ENCODE data around the gene ITGA8. TPM values are rescaled to one million over a fixed set of nuclear protein-coding genes. Genes with fewer than 3 reads are reported as not detected.
A peak's percentile ranks its signal among the peaks of the same experiment; 100 is the strongest.

Gene ITGA8
- total and polyA plus RNA-seq, 2 of the 4 experiments (the other 2 are of a cell fraction), result under 0.01 to 0.02 TPM

DNA sequence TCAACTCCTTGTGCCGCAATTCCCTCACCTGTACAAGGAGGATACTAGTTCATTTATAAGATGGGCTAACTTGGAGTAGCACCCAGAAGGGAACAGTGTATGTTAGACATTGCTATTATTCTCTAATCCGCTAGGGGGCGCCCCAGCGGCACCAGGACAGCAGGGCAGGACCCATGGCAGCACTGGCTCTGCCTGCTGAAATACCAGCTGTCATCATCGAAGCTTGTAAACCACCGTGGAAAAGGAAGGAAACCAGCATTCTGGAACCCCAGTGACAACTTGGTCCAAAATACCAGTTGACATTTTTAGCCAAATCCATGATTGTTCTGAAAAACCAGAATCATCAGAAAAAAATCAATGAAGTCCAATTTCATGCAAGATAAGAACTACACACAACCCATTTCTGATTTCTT is 134.4 kb downstream of the ITGA8 start:
- Histone ChIP-seq H3K9ac (ENCODE audit: low read depth, low read length) (no peak overlapping the region), H3K9me3 (ENCODE audit: control insufficient read depth, insufficient read depth, low read length) (peaks cover 2% of the 10 kb centered on the region; the same call in 1 of the 2 replicates), H3K9me1 (ENCODE audit: insufficient read depth, low read length) (no peaks in the 10 kb centered on the region), H3K27ac (ENCODE audit: insufficient read depth, low read length) (no peak overlapping the region), H3K4me3 (ENCODE audit: insufficient read depth, low read depth, low read length) (no peak overlapping the region), H2BK15ac (ENCODE audit: low read depth, low read length) (no peak overlapping the region; the same call in 2 of the 3 replicates), H4K5ac (ENCODE audit: low read depth, low read length) (no peak overlapping the region), H3K79me1 (ENCODE audit: low read depth in 1 of 2, low read length in 2 of 2) (no peaks in the 10 kb centered on the region), H3K23ac (ENCODE audit: low read depth, low read length) (no peak overlapping the region), H2AFZ (replicated peaks; ENCODE audit: low read length, poor library complexity) (peak overlapping the region; percentile 49), H3K14ac (replicated peaks; ENCODE audit: low read depth, low read length) (no peak overlapping the region), H2BK120ac (ENCODE audit: low read depth, low read length) (peak overlapping the region; percentile 60), H2AK5ac (ENCODE audit: low read depth, low read length) (0 out of 2 replicates have a peak overlapping the region, but pooled peaks have one; percentile 15), H3K4me1 (ENCODE audit: control insufficient read depth, insufficient read depth, low read length) (peaks cover 4% of the 10 kb centered on the region; the same call in 1 of the 2 replicates), H2AK9ac (replicated peaks; ENCODE audit: low read depth, low read length, poor library complexity) (peak overlapping the region; percentile 32), H4K8ac (ENCODE audit: low read depth in 2 of 2, low read length in 2 of 2) (peak overlapping the region in 1 of 2 experiments; percentile 61; a peak in 1 of 4 replicates), H2BK5ac (ENCODE audit: low read depth, low read length, poor library complexity, severe bottlenecking) (no peak overlapping the region), H3K27me3 (ENCODE audit: control insufficient read depth, insufficient read depth, low read length) (no peaks in the 10 kb centered on the region), H4K20me1 (ENCODE audit: insufficient read depth, low read length) (no peaks in the 10 kb centered on the region), H3K4me2 (ENCODE audit: low read depth, low read length) (no peak overlapping the region), H2BK20ac (ENCODE audit: low read depth, low read length) (peak overlapping the region; percentile 66; the same call in 1 of the 2 replicates), H3K4ac (ENCODE audit: low read depth, low read length) (peak overlapping the region; percentile 31; the same call in 1 of the 2 replicates), H3K56ac (ENCODE audit: extremely low read depth, insufficient read depth, low read length) (no peak overlapping the region), H3K36me3 (ENCODE audit: control insufficient read depth, insufficient read depth, low read length) (no peaks in the 10 kb centered on the region), H4K91ac (ENCODE audit: insufficient read depth, low read depth, low read length) (no peak overlapping the region; the same call in 1 of the 2 replicates), H3K18ac (ENCODE audit: low read depth, low read length) (no peak overlapping the region)
- TF ChIP-seq RCOR1 (IDR thresholded peaks at IDR 0.05; ENCODE audit: insufficient replicate concordance, low read length), result no peak
- TF ChIP-seq, protein P1, sequence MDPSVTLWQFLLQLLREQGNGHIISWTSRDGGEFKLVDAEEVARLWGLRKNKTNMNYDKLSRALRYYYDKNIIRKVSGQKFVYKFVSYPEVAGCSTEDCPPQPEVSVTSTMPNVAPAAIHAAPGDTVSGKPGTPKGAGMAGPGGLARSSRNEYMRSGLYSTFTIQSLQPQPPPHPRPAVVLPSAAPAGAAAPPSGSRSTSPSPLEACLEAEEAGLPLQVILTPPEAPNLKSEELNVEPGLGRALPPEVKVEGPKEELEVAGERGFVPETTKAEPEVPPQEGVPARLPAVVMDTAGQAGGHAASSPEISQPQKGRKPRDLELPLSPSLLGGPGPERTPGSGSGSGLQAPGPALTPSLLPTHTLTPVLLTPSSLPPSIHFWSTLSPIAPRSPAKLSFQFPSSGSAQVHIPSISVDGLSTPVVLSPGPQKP (IDR thresholded peaks at IDR 0.05; ENCODE audit: borderline replicate concordance, low read depth, low read length), result no peak
- TF ChIP-seq, protein P2, sequence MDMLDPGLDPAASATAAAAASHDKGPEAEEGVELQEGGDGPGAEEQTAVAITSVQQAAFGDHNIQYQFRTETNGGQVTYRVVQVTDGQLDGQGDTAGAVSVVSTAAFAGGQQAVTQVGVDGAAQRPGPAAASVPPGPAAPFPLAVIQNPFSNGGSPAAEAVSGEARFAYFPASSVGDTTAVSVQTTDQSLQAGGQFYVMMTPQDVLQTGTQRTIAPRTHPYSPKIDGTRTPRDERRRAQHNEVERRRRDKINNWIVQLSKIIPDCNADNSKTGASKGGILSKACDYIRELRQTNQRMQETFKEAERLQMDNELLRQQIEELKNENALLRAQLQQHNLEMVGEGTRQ (IDR thresholded peaks at IDR 0.05; ENCODE audit: low read depth, low read length), result no peak
- no peak for TF ChIP-seq CHD1 (IDR thresholded peaks at IDR 0.05; ENCODE audit: low read depth, low read length)
- no peak for TF ChIP-seq MAFK (IDR thresholded peaks at IDR 0.05; ENCODE audit: low read depth, low read length)
- peak; percentile 28; the same call in 1 of the 2 replicates for TF ChIP-seq RAD21 (IDR thresholded peaks at IDR 0.05; ENCODE audit: low read length)
- TF ChIP-seq FOS (IDR thresholded peaks at IDR 0.05; ENCODE audit: low read depth, low read length), result no peak
- TF ChIP-seq NFE2L2 (IDR thresholded peaks at IDR 0.05; ENCODE audit: low read depth, low read length), result no peak
- TF ChIP-seq, protein P3, sequence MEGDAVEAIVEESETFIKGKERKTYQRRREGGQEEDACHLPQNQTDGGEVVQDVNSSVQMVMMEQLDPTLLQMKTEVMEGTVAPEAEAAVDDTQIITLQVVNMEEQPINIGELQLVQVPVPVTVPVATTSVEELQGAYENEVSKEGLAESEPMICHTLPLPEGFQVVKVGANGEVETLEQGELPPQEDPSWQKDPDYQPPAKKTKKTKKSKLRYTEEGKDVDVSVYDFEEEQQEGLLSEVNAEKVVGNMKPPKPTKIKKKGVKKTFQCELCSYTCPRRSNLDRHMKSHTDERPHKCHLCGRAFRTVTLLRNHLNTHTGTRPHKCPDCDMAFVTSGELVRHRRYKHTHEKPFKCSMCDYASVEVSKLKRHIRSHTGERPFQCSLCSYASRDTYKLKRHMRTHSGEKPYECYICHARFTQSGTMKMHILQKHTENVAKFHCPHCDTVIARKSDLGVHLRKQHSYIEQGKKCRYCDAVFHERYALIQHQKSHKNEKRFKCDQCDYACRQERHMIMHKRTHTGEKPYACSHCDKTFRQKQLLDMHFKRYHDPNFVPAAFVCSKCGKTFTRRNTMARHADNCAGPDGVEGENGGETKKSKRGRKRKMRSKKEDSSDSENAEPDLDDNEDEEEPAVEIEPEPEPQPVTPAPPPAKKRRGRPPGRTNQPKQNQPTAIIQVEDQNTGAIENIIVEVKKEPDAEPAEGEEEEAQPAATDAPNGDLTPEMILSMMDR (conservative IDR thresholded peaks at IDR 0.05; ENCODE audit: low read depth, low read length), result peak; percentile 57
- peak; percentile 19 for DNase-seq
- 30% methylated on average over 5 of the region's 6 CpGs; no CpG with 5 or more reads in 1 of the 2 experiments for WGBS, 2 experiments (ENCODE audit: extremely low coverage in 2 of 2, insufficient read length in 1 of 2)
- peak; percentile 84 for ATAC-seq (ENCODE audit: low read depth)
- in situ Hi-C loops (cut with MboI; ENCODE audit: low sequenced_read_pairs), result no loop called here
- dilution Hi-C loops (cut with HindIII; ENCODE audit: low sequenced_read_pairs, unreplicated experiment), result no loop called here
- ChIA-PET CTCF (interaction anchor here (0.5 to 1.3 kb wide), 17 partner anchors 9 to 146 kb away, joined by 3 to 13 read pairs (median 4); partner anchors contain the start of gene ITGA8), POLR2A (ENCODE audit: unreplicated experiment) (no interaction called here)
- BruUV-seq (replicated peaks), result no TSS peak
- intact Hi-C loops (cut with micrococcal nuclease), result no loop called here
